Measurements from ENCODE around the gene TMEM217. TPM values are rescaled to one million over a fixed set of nuclear protein-coding genes. Genes with fewer than 3 reads are reported as not detected.

The TMEM217 gene
- total and polyA plus RNA-seq, 2 of the 4 experiments (the other 2 are of a cell fraction): 1.4 to 3.5 TPM

DNA sequence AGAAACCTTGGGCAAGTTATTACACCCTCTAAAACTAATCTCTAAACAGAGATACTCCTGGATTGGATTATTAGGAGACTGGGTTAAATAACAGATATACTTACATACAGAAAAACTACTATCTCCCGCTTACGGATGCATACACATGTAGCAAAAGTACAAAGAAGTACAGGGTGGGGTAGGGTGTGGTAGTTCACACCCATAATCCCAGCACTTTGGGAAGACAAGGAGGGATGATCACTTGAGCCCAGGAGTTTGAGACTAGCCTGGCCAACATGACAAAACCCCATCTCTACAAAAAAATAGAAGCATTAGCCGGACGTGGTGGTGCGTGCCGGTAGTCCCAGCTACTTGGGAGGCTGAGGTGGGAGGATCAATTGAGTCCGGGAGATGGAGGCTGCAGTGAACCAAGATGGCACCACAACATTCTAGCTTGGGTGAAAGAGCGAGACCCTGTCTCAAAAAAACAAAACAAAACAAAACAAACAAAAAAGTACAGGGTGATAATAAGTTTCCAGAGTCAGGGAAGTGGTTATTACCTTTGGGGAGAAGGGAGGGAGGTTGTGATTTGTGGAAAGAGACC, 79.9 kb downstream of the TMEM217 start:
- Histone ChIP-seq H3K9ac (ENCODE audit: low read depth, low read length) (no peak overlapping the region), H3K27ac (ENCODE audit: insufficient read depth, low read length) (no peak overlapping the region), H3K23ac (ENCODE audit: low read depth, low read length) (no peak overlapping the region), H3K79me1 (ENCODE audit: low read depth in 1 of 2, low read length in 2 of 2) (peaks cover 8 to 16% of the 10 kb centered on the region in 2 experiments; a peak in 3 of 4 replicates), H4K8ac (ENCODE audit: low read depth in 2 of 2, low read length in 2 of 2) (no peak overlapping the region), H2BK5ac (ENCODE audit: low read depth, low read length, poor library complexity, severe bottlenecking) (no peak overlapping the region), H3K18ac (ENCODE audit: low read depth, low read length) (no peak overlapping the region), H3K9me3 (ENCODE audit: control insufficient read depth, insufficient read depth, low read length) (no peaks in the 10 kb centered on the region), H3K4me3 (ENCODE audit: insufficient read depth, low read depth, low read length) (no peak overlapping the region), H3K4ac (ENCODE audit: low read depth, low read length) (no peak overlapping the region), H3K36me3 (ENCODE audit: control insufficient read depth, insufficient read depth, low read length) (peaks cover 21% of the 10 kb centered on the region), H2AK5ac (ENCODE audit: low read depth, low read length) (no peak overlapping the region), H4K20me1 (ENCODE audit: insufficient read depth, low read length) (peaks cover 21% of the 10 kb centered on the region), H4K5ac (ENCODE audit: low read depth, low read length) (no peak overlapping the region), H3K14ac (replicated peaks; ENCODE audit: low read depth, low read length) (no peak overlapping the region), H3K56ac (ENCODE audit: extremely low read depth, insufficient read depth, low read length) (no peak overlapping the region), H4K91ac (ENCODE audit: insufficient read depth, low read depth, low read length) (no peak overlapping the region), H3K9me1 (ENCODE audit: insufficient read depth, low read length) (no peaks in the 10 kb centered on the region), H2AK9ac (replicated peaks; ENCODE audit: low read depth, low read length, poor library complexity) (no peak overlapping the region), H2BK20ac (ENCODE audit: low read depth, low read length) (no peak overlapping the region), H3K4me1 (ENCODE audit: control insufficient read depth, insufficient read depth, low read length) (peaks cover 2% of the 10 kb centered on the region; the same call in 1 of the 2 replicates), H3K27me3 (ENCODE audit: control insufficient read depth, insufficient read depth, low read length) (no peaks in the 10 kb centered on the region), H2BK120ac (ENCODE audit: low read depth, low read length) (no peak overlapping the region), H2AFZ (replicated peaks; ENCODE audit: low read length, poor library complexity) (no peak overlapping the region), H3K4me2 (ENCODE audit: low read depth, low read length) (no peak overlapping the region), H2BK15ac (ENCODE audit: low read depth, low read length) (no peak overlapping the region)
- POLR2A ChIA-PET (ENCODE audit: unreplicated experiment): no interaction called here
- intact Hi-C loops (cut with micrococcal nuclease): no loop called here
- no CpG with 5 or more reads among the region's 8 CpGs for WGBS, 2 experiments (ENCODE audit: extremely low coverage in 2 of 2, insufficient read length in 1 of 2)
- DNase-seq: no peak
- in situ Hi-C loops (cut with MboI; ENCODE audit: low sequenced_read_pairs): no loop called here
- CTCF ChIA-PET: interaction anchor here (1.6 kb wide), 1 partner anchor 159 kb away, joined by 3 read pairs; no protein-coding TSS in a partner anchor
- BruUV-seq (replicated peaks): no TSS peak
- TF ChIP-seq RAD21 (IDR thresholded peaks at IDR 0.05; ENCODE audit: low read length) (no peak), RCOR1 (IDR thresholded peaks at IDR 0.05; ENCODE audit: insufficient replicate concordance, low read length) (no peak), BHLHE40 (IDR thresholded peaks at IDR 0.05; ENCODE audit: low read depth, low read length) (no peak), NFE2L2 (IDR thresholded peaks at IDR 0.05; ENCODE audit: low read depth, low read length) (no peak), RFX5 (IDR thresholded peaks at IDR 0.05; ENCODE audit: low read depth, low read length) (no peak), MAZ (IDR thresholded peaks at IDR 0.05; ENCODE audit: borderline replicate concordance, low read depth, low read length) (no peak), CEBPB (IDR thresholded peaks at IDR 0.05; ENCODE audit: low read depth, low read length) (no peak), CHD1 (IDR thresholded peaks at IDR 0.05; ENCODE audit: low read depth, low read length) (no peak), SMC3 (IDR thresholded peaks at IDR 0.05; ENCODE audit: low read depth, low read length) (no peak), MXI1 (IDR thresholded peaks at IDR 0.05; ENCODE audit: borderline replicate concordance, low read depth, low read length) (no peak), MAFK (IDR thresholded peaks at IDR 0.05; ENCODE audit: low read depth, low read length) (no peak), POLR2A (IDR thresholded peaks at IDR 0.05; ENCODE audit: low read depth, low read length) (no peak), FOS (IDR thresholded peaks at IDR 0.05; ENCODE audit: low read depth, low read length) (no peak)
- TF ChIP-seq, protein P1, sequence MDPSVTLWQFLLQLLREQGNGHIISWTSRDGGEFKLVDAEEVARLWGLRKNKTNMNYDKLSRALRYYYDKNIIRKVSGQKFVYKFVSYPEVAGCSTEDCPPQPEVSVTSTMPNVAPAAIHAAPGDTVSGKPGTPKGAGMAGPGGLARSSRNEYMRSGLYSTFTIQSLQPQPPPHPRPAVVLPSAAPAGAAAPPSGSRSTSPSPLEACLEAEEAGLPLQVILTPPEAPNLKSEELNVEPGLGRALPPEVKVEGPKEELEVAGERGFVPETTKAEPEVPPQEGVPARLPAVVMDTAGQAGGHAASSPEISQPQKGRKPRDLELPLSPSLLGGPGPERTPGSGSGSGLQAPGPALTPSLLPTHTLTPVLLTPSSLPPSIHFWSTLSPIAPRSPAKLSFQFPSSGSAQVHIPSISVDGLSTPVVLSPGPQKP (IDR thresholded peaks at IDR 0.05; ENCODE audit: borderline replicate concordance, low read depth, low read length): no peak
- TF ChIP-seq, protein P2, sequence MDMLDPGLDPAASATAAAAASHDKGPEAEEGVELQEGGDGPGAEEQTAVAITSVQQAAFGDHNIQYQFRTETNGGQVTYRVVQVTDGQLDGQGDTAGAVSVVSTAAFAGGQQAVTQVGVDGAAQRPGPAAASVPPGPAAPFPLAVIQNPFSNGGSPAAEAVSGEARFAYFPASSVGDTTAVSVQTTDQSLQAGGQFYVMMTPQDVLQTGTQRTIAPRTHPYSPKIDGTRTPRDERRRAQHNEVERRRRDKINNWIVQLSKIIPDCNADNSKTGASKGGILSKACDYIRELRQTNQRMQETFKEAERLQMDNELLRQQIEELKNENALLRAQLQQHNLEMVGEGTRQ (IDR thresholded peaks at IDR 0.05; ENCODE audit: low read depth, low read length): no peak
- TF ChIP-seq, protein P3, sequence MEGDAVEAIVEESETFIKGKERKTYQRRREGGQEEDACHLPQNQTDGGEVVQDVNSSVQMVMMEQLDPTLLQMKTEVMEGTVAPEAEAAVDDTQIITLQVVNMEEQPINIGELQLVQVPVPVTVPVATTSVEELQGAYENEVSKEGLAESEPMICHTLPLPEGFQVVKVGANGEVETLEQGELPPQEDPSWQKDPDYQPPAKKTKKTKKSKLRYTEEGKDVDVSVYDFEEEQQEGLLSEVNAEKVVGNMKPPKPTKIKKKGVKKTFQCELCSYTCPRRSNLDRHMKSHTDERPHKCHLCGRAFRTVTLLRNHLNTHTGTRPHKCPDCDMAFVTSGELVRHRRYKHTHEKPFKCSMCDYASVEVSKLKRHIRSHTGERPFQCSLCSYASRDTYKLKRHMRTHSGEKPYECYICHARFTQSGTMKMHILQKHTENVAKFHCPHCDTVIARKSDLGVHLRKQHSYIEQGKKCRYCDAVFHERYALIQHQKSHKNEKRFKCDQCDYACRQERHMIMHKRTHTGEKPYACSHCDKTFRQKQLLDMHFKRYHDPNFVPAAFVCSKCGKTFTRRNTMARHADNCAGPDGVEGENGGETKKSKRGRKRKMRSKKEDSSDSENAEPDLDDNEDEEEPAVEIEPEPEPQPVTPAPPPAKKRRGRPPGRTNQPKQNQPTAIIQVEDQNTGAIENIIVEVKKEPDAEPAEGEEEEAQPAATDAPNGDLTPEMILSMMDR (conservative IDR thresholded peaks at IDR 0.05; ENCODE audit: low read depth, low read length): no peak
- ATAC-seq (ENCODE audit: low read depth): no peak
- dilution Hi-C loops (cut with HindIII; ENCODE audit: low sequenced_read_pairs, unreplicated experiment): no loop called here

Measured in IMR-90 (cell line).